NCI-H1694 treated with DMSO at 0.1 percent for 48 hours (cell line): ENCODE data around the gene PGA5.
"Not testable (repeated sequence)": the region's sequence is repeated elsewhere in the genome, so short reads cannot be mapped to it uniquely, and the experiment has no call there.

Source experiments
- DNase-seq: peaks from one replicate; lab custom pipeline; 2025; lab: John Stamatoyannopoulos, UW

Gene PGA5

DNA sequence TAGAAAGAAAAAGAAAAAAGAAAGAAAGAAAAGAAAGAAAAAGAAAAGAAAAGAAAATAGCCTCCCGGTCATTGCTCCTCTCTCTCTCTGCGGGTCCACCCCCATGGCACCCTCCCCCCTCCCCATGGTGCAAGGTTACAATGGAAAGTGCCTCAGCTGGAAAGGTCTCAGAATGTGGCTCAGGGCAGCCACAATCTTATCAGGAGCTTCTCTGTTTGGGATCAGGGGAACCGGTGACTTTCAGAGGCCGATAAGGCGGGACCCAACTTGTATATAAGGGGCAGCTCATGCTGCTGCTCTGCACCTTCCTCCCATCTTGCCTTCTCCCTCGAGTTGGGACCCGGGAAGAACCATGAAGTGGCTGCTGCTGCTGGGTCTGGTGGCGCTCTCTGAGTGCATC lies at the start of gene PGA5:
PGA5 (plus strand) TSS at position 301 of the 400 bp plus-strand sequence; CDS start at position 353, 52 bp downstream.
- DNase-seq, result not testable (repeated sequence)

DNA sequence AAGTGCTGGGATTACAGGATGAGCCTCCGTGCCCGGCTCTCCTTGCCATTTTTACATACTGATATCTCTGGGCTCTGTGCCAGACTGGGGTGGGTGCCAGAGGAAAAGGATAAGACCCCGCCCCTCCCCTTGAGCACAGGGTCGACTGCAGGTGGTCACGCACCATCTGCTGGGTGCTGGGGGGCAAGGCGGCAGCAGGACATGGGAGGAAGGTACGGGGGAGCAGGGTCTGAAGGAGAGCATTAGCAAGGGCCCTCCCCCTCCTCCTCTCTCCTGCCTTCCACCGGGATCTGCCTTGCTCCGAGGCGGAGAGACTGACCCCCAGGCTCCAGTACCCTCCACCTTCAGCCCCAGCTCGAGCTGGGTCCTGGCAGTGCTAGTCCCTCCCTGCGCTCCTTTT lies 47.4 kb upstream of the PGA5 start:
- DNase-seq, result no peak

DNA sequence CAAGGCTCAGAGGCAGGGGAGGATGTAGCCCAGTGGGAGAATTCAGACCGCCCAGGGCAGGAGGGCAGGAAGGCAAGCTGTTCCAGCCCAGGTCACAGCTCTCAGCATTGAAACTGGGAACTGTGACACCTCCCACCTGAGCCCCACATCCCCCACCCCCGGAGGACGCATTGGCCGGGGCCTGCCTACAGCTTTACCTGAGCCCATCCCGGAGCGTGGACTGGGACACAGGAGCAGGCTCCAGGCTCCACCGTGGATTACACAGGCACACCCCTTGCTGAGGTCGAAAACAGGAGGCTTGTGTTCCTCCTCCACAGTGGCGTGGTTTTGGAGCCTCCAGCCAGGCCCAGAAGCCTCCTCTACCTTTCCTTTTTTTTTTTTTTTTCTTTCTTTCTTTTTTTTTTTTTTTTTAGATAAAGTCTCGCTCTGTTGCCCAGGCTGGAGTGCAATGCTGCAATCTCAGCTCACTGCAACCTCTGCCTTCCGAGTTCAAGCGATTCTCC lies 46.8 kb upstream of the PGA5 start:
- DNase-seq, result no peak

DNA sequence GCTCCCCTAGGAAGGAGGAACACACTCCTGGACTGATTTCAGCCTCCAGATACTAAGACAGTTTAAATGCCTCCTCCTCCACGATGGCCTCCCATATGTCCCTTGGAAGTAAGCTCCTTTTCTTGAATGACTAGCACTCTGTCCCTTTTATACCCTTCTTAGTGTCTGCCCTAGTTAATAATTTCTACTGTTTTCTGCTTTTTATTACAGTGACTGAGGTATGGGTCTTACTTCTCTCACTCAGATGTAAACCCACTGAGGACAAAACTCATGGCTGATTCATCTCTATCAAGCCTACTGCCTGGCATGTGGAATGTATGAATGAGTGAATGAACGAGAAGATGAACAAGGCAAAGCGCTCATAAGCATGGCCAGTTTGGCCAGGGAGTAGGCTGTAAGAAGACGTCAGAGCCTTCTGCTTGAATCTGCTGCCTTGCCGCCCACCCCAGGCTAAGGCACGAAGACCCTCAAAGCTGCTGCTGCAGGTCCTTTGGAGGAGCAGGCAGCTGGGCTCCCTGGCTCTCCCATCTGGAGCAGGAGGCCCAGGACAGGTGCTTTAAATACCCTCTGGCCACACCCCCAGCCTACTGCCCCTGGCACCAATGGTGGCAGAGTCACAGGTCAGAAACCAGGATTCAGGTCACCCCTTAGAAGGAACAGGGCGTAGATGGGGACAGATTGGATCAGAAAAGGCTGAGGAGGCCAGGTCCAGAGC lies 45.8 kb upstream of the PGA5 start:
- DNase-seq, result no peak

DNA sequence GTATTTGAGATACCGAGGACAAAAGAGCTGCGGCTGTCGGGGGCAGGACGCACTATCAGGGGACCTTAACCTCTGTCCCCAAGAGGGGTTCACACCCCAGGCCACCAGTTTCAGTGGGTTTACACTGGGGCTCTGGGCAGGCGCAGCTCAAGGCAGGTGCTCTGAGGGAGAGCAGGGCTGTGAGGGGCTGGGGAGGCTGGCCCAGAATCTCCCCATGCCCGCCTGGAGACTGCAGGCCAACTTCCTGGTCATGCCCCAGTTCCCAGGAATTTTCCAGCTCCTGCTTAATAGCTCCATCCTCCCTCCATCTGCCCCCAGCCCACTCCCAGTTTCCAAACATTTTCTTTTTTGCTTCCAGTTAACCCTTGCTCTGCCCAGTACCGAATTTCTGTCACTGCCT lies 45.3 kb upstream of the PGA5 start:
- no peak for DNase-seq

DNA sequence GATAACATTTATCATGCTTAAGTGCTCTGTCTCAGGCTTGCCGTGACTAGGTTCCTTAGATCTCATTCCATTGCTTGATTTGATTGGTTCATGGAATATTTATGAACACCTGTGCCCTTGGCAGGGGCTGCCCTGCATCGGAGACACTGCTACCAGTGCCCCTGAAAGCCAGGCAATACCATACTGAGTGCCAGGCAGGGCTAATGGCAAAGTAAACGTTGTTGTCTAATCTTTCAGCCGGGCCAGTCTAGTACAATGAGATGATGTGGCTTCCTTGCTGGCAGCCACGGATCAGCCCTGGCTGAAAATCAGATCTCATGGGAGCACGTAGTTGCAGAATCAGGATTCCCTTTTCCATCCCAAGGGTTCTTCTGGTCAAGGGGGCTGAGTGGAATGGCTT lies 42.6 kb upstream of the PGA5 start:
- DNase-seq, result no peak

DNA sequence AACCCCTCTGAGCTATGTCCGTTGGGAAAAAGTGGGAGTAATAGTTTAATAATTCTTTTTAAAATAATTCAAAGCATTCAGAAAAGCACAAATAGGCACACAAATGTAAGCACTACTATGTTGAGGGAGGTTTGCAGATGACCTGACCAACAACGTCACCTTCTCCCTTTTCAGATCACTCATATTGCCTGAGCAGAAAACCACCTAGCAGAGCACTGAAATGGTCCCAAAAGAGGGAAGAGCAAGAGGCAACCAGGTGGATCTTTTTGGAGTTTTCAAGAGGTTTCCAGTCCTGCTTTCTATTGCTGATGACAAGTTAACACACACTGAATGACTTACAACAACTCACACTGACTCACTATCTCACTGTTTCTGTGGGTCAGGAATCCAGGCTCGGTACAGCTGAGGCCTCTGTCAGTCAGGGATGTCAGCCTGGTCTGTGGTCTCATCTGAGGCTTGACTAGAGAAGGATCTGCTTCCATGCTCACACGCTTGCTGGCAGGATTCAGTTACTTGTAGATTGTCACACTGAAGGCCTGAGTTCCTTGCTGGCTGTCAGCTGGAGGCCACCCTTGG lies 41.9 kb upstream of the PGA5 start:
- DNase-seq, result no peak

DNA sequence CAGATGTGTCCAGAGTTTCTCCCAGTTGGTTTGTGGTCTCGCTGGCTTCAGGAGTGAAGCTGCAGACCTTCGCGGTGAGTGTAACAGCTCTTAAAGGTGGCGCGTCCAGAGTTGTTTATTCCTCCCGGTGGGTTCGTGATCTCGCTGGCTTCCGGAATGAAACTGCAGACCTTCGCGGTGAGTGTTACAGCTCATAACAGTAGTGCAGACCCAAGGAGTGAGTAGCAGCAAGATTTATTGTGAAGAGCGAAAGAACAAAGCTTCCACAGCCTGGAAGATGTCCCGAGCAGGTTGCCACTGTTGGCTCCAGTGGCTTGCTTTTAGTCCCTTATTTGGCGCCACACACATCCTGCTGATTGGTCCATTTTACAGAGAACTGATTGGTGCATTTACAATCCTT lies 39.5 kb upstream of the PGA5 start:
- DNase-seq, result no peak

DNA sequence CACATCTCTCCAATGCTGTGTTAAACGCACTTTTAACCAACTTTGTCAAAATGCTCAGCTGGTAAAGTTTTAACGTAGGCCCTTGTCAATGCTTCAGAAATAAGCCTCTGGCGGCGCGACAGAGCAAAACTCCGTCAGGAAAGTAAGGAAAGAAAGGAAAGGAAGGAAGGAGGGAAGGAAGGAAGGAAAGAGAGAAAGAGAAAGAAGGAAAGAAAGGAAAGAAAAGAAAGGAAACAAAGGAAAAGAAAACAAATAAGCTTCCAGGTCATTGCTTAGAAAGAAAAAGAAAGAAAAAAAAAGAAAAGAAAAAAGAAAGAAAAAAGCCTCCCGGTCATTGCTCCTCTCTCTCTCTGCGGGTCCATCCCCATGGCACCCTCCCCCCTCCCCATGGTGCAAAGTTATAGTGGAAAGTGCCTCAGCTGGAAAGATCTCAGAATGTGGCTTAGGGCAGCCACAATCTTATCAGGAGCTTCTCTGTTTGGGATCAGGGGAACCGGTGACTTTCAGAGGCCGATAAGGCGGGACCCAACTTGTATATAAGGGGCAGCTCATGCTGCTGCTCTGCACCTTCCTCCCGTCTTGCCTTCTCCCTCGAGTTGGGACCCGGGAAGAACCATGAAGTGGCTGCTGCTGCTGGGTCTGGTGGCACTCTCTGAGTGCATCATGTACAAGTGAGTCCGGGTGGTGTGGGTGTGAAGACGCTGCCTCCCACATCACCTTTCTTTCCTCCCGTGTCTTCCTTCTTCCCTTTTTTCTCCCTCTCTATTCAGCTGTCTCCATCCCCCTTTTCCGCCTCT lies 37.8 kb upstream of the PGA5 start, which contains the start of gene PGA3:
PGA3 (plus strand) TSS at position 566 of the 797 bp plus-strand sequence; CDS start at position 616, 50 bp downstream.
- not testable (repeated sequence) for DNase-seq

DNA sequence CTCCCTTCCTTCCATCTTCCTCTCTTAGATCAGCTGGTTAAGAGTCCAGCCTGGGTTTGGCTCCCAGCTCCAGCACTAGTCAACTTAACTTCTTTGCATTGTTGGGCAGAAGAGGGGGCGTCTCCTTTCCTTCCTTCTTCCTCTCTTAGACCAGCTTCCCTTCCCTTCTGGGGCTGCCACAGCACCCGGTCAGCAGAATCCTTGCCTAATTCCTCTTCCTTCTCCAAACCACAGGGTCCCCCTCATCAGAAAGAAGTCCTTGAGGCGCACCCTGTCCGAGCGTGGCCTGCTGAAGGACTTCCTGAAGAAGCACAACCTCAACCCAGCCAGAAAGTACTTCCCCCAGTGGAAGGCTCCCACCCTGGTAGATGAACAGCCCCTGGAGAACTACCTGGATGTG lies 37.1 kb upstream of the PGA5 start:
- DNase-seq, result not testable (repeated sequence)

DNA sequence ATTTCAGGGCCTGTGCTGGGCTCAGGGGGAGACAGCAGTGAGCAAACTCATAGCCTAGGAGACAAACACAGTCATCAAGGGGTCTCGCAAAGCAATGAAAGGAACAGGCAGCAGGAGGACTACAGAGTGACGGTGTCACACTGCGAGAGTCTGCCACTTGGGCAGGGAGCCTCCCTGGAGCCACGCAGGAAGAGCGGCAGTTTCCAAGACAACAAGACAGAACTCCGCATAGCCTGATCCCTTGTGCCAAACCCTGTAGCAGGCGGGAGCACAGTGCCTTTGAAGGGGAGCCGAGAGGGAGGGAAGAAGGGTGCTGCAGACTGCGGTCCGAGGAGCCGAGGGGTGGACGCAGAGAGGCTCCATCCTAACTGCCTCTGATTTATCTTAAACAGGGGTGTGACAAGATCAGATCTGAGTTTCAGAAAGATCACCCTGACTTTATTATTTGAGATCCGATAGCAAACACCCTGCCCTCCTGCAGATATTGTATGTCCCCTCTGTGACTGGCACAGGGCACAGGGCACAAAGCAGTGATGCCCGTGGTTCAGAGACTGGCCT lies 36.4 kb upstream of the PGA5 start:
- not testable (repeated sequence) for DNase-seq

DNA sequence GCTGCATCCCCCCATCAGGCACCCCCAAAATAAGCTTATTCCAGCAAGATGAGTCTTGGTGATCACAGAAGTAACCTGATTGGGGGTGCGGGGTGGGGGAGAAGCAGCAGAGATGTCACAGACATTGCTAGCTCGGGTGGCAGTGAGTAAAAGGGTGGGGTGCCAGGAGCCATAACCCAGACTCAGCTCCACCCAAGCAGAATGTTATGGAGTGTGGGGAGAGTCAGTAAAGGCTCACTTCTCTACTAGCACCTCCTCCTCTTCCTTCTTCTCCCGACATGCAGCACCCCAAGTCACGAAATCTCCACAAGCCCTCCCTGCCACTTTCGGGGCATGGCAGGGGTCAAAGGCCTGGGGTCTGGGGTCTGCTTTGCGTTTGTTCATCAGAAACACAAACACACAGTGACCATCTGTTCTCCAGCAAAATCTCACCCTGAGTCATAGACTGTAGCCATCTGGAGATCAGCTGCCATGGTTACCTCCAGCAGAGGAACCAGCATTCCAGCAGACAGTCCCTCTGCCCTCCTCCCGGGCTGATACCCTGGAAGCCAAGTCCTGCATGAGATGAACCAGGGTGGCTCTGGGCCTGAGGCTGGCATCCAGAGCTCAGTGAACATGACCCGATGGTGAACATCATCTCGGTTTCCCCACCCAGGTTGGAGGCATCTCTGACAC lies 33.2 kb upstream of the PGA5 start:
- DNase-seq, result not testable (repeated sequence)

DNA sequence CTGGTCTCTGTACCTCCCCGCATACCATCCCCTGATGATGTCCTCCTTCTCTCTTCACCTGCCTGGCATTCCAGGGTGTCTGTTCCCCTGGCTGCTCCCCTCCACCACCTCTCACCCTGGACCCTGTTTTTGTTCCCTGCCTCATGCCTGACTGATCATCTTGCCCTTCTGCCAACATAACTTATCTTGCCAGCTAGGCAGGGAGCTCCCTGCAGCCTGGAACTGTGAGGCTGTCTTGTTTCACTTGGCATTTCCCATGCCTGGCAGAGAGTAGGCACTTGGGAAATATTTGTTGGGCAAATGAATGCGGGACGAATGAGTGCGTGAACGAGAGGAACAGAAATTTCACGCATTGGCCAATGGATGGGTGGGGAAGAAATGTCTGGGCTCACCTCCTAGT lies 30.3 kb upstream of the PGA5 start:
- DNase-seq, result not testable (repeated sequence)

DNA sequence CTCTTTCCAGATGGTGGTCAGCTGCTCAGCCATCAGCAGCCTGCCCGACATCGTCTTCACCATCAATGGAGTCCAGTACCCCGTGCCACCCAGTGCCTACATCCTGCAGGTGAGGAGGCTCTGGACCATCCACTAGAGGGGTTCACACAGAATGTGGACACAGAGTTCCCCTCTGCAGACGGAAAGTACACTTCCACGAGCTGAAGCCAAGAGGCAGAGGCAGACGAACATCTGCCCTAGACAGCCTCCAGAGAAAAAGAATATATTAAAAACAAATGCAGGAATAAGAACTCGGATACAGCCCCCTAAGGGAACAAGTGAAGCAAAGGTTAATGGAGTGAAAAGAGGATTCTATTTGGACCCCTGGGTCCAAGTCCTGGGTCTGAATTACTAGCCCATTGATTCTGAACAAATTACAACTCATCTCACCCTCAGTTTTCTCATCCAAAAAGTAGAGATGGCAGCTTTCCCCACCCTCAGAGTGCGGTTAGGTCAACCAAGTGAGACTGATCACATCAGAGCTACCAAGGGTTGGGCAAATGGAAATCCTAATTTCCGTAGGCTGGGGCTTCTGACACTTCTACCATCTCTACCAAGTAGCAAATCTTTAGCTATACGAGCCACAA lies 29.5 kb upstream of the PGA5 start:
- DNase-seq, result not testable (repeated sequence)

DNA sequence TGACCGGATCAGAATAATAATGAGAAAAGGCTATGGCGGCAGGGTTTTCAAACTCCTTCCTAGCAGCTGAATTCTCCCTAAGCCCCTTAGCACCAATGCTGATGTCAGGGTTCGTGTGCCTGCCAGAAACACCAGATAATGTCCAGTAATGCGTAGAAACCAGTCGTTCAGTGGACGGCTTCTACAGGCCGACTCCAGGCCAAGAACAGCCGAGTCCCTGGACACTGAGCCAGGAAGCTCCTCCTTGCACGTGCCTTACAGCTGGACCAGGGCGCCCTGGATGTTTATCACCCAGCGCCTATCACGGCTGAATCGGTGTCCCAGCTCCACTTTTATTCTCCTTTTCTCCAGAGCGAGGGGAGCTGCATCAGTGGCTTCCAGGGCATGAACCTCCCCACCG lies 28.8 kb upstream of the PGA5 start:
- not testable (repeated sequence) for DNase-seq

DNA sequence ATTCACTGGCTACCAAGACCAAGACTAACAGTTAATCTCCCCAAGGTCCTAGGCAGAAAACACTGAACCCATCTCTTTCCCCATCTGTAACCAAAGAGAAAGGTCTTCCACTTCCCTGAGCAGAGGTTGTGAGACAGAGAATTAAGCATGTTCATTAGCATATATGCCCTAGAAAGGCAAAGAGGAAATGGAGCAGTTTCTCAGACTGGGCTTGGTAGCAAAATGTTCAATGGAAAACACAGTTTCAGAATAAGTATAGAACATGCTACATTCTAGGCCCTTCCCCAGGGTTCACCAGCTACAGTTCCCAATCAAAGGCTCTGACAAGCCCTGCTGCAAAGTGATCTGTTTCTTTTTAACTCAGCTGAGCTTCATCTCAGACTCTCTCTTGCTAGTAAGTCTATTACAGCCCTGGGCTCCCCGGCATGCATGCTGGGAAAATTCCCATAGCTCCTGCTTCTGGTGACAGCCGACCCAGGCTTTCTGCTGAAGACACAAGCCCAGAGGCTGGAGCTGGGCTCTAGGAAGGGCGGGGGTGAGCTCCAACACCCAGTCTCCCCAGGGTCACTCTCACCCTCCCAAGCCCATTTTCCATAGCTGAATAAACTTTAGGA lies 27.2 kb upstream of the PGA5 start:
- not testable (repeated sequence) for DNase-seq

DNA sequence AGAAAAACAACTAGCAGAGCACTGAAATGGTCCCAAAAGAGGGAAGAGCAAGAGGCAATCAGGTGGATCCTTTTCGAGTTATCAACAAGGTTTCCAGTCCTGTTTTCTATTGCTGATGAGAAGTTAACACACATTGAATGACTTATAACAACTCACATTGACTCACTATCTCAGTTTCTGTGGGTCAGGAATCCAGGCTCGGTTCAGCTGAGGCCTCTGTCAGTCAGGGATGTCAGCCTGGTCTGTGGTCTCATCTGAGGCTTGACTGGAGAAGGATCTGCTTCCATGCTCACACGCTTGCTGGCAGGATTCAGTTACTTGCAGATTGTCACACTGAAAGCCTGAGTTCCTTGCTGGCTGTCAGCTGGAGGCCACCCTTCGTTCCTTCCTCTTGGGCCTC lies 22.7 kb upstream of the PGA5 start:
- DNase-seq, result not testable (repeated sequence)

DNA sequence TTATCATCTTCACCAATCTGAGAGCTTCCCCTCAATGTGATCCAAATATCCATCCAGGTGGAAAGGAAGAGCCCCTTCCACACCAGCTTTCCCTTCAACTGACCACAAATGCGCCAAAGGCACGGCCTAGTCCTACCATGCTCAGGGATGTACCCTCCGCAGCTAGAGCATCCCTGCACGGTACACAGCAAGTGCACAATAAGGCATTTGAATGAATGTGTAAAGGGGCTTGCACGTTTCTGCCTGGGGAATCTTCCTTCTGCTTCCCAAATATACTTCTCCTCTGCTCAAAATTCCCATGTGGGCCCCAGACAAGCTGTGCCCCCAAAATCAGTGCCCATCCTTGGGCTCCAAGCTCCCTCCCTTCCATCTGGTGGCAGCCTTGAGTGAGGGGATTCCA lies 22.0 kb upstream of the PGA5 start:
- DNase-seq, result not testable (repeated sequence)

DNA sequence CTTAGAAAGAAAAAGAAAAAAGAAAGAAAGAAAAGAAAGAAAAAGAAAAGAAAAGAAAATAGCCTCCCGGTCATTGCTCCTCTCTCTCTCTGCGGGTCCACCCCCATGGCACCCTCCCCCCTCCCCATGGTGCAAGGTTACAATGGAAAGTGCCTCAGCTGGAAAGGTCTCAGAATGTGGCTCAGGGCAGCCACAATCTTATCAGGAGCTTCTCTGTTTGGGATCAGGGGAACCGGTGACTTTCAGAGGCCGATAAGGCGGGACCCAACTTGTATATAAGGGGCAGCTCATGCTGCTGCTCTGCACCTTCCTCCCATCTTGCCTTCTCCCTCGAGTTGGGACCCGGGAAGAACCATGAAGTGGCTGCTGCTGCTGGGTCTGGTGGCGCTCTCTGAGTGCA lies 18.9 kb upstream of the PGA5 start, which contains the start of gene PGA4:
PGA4 (plus strand) TSS at position 301 of the 400 bp plus-strand sequence; CDS start at position 355, 54 bp downstream.
- not testable (repeated sequence) for DNase-seq

DNA sequence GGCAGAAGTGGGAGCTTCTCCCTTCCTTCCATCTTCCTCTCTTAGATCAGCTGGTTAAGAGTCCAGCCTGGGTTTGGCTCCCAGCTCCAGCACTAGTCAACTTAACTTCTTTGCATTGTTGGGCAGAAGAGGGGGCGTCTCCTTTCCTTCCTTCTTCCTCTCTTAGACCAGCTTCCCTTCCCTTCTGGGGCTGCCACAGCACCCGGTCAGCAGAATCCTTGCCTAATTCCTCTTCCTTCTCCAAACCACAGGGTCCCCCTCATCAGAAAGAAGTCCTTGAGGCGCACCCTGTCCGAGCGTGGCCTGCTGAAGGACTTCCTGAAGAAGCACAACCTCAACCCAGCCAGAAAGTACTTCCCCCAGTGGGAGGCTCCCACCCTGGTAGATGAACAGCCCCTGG lies 18.3 kb upstream of the PGA5 start:
- not testable (repeated sequence) for DNase-seq
